Jurkat, Clone E6-1 (cell line): ENCODE results near the gene CLDN9.
A peak's percentile ranks its signal among the peaks of the same experiment; 100 is the strongest.

ENCODE experiments used
- DNase-seq: peaks from one replicate; pipeline ENCODE4 v3.0.0-alpha.2; 2011; ENCODE audit warnings: low read depth, low spot score
- H3K4me3 ChIP-seq: 2 replicates; pipeline ENCODE4 v1.5.1; 2011; ENCODE audit warnings: mild to moderate bottlenecking, low read length, control low read depth, moderate library complexity

The CLDN9 gene

GRCh38 chr16:3013491-3013951 is 798 bp downstream of the CLDN9 start:
- H3K4me3 ChIP-seq, result no peak overlapping the region
- DNase-seq, result no peak

GRCh38 chr16:3013998-3014690 is 1.4 kb downstream of the CLDN9 start:
- no peak for DNase-seq
- no peak overlapping the region for H3K4me3 ChIP-seq

- no peak for DNase-seq
Observed at GRCh38 chr16:3014971-3015370, 2.2 kb downstream of the CLDN9 start.

GRCh38 chr16:3015865-3016521 is 3.3 kb downstream of the CLDN9 start:
- DNase-seq, result no peak
- no peak overlapping the region for H3K4me3 ChIP-seq

More at GRCh38 chr16:3014971-3015370, 2.2 kb downstream of the CLDN9 start:
- H3K4me3 ChIP-seq, result no peak overlapping the region

- DNase-seq, result no peak
- H3K4me3 ChIP-seq, result no peak overlapping the region
Observed at GRCh38 chr16:3017344-3017743, 4.6 kb downstream of the CLDN9 start.

- H3K4me3 ChIP-seq, result no peak within 1 kb of the TSS
- no peak for DNase-seq
Observed at GRCh38 chr16:3017794-3018506, 5.2 kb downstream of the CLDN9 start, which contains the start of gene CLDN6. CLDN6 (minus strand) TSS chr16:3018183; CDS start chr16:3016021, 2,162 bp downstream.

- peak overlapping the region; percentile 63 for H3K4me3 ChIP-seq
- no peak for DNase-seq
Observed at GRCh38 chr16:3019594-3020246, 7.0 kb downstream of the CLDN9 start.

- peak within 1 kb of the TSS; percentile 63 for H3K4me3 ChIP-seq
- DNase-seq, result peak; percentile 35
Observed at GRCh38 chr16:3020247-3020603, 7.5 kb downstream of the CLDN9 start, which contains the start of gene TNFRSF12A. TNFRSF12A (plus strand) TSS chr16:3020368; CDS start chr16:3020398, 30 bp downstream.

- DNase-seq, result no peak
- peak overlapping the region; percentile 63 for H3K4me3 ChIP-seq
Observed at GRCh38 chr16:3020604-3021448, 8.1 kb downstream of the CLDN9 start.

GRCh38 chr16:3021449-3022207 is 8.9 kb downstream of the CLDN9 start:
- DNase-seq, result no peak
- H3K4me3 ChIP-seq, result no peak overlapping the region

GRCh38 chr16:3022208-3022683 is 9.5 kb downstream of the CLDN9 start:
- no peak overlapping the region for H3K4me3 ChIP-seq
- DNase-seq, result no peak

GRCh38 chr16:3022684-3023414 is 10.1 kb downstream of the CLDN9 start:
- DNase-seq, result no peak
- H3K4me3 ChIP-seq, result peak overlapping the region; percentile 72

GRCh38 chr16:3023415-3023668 is 10.6 kb downstream of the CLDN9 start:
- DNase-seq, result no peak

GRCh38 chr16:3023669-3024478 is 11.2 kb downstream of the CLDN9 start, which contains the start of the genes HCFC1R1 and THOC6:
HCFC1R1 (minus strand) TSS chr16:3023942; CDS start chr16:3023941, 1 bp downstream.
THOC6 (plus strand) TSS chr16:3024035; CDS start chr16:3024327, 292 bp downstream.
- peak; percentile 98 for DNase-seq
- peak within 1 kb of the TSS; percentile 72 for H3K4me3 ChIP-seq

More at GRCh38 chr16:3023415-3023668, 10.6 kb downstream of the CLDN9 start:
- H3K4me3 ChIP-seq, result peak overlapping the region; percentile 72

GRCh38 chr16:3025032-3026002 is 12.6 kb downstream of the CLDN9 start:
- no peak overlapping the region for H3K4me3 ChIP-seq

More at GRCh38 chr16:3025032-3026002, 12.6 kb downstream of the CLDN9 start:
- DNase-seq, result no peak
